Cardiac muscle cell (in vitro differentiated cells and primary cell): Measurements from ENCODE around the gene YES1. TPM values are rescaled to one million over a fixed set of nuclear protein-coding genes. Genes with fewer than 3 reads are reported as not detected.

Experiments
- DNase-seq, 2 donors: peaks; one replicate each; pipeline versions ENCODE4 v3.0.0 to v3.0.0-alpha.2; 2010 to 2017; ENCODE audit warnings: low read depth in 1 of 2, low spot score in 1 of 2
- H3K27ac ChIP-seq: fragments of 200-600 bp; sonication (generic); 2 replicates; pipeline ENCODE4 v1.5.1; 2016
- H3K27me3 ChIP-seq: fragments of 200-600 bp; sonication (generic); 2 replicates; pipeline ENCODE4 v1.6.0; 2016; ENCODE audit warnings: control low read depth
- H3K36me3 ChIP-seq: fragments of 200-600 bp; sonication (generic); 2 replicates; pipeline ENCODE4 v1.5.1; 2016; ENCODE audit warnings: control low read depth
- H3K4me1 ChIP-seq: fragments of 200-600 bp; sonication (generic); 2 replicates; pipeline ENCODE4 v1.8.1; 2017; ENCODE audit warnings: low read depth, mild to moderate bottlenecking, mixed run types
- H3K4me3 ChIP-seq: fragments of 200-600 bp; sonication (generic); 2 replicates; pipeline ENCODE4 v1.5.1; 2016; ENCODE audit warnings: mild to moderate bottlenecking
- H3K9me3 ChIP-seq: fragments of 200-600 bp; sonication (generic); 2 replicates; pipeline ENCODE4 v1.5.1; 2017; ENCODE audit warnings: low read depth, mild to moderate bottlenecking, control low read depth
- polyA plus RNA-seq: library from polyadenylated mRNA; unstranded; fragments of >200 nt; fragmentation: Nextera tagmentation; extraction: Ambion mirVana; gene quantifications from 2 replicates; pipeline ENCODE4 v1.2.1, GENCODE V29; 2016
- total RNA-seq: library from RNA; depleted of rRNA; stranded (reverse); fragments of >200 nt; gene quantifications from 2 replicates; pipeline ENCODE4 v1.2.3, GENCODE V29; 2016
- TF ChIP-seq, protein P1 (sequence below): IDR thresholded peaks from 2 replicates; pipeline ENCODE4 v1.5.1; 2012; ENCODE audit warnings: low read depth, mild to moderate bottlenecking, low read length

Gene YES1
- total and polyA plus RNA-seq, 2 experiments from 2014 or later = 18.5 to 96.0 TPM

DNA sequence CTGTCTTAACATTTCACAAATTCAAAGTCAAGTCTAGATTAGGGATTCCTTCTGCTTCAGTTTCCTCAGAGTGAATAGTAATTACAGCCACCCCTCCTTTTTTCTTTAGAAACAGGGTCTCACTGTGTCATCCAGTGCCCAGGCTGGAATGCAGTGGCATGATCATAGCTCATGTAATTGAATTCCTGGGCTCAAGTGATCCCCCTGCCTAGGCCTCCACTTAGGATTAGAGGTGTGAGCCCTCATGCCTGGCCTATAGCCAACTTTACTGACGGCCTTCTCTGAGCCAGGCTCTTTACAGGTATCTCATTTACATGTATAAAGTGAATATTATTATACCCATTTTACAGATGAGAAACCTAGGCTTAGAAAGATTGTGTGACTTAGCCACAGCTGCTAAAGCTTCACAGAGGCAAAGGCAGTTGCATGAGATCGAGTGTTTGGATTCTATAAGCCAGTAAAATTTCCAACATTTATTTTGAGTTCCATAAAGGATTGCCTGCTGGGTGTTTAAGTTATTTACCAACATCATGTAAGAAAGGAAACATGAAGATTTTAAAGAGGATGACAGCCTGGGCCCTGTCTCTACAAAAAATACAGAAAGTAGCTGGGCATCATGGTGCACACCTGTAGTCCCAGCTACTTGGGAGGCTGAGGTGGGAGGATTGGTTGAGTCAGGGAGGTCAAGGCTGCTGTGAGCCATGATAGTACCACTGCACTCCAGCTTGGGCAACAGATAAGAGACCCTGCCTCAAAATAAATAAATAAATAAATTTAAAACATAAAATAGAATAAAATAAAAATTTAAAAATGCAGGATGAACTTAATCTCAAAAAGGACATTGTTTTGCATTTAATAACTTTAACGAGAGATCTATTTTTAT, 101.4 kb downstream of the YES1 start:
- peak overlapping the region; percentile 78 for H3K4me3 ChIP-seq
- TF ChIP-seq, protein P1, sequence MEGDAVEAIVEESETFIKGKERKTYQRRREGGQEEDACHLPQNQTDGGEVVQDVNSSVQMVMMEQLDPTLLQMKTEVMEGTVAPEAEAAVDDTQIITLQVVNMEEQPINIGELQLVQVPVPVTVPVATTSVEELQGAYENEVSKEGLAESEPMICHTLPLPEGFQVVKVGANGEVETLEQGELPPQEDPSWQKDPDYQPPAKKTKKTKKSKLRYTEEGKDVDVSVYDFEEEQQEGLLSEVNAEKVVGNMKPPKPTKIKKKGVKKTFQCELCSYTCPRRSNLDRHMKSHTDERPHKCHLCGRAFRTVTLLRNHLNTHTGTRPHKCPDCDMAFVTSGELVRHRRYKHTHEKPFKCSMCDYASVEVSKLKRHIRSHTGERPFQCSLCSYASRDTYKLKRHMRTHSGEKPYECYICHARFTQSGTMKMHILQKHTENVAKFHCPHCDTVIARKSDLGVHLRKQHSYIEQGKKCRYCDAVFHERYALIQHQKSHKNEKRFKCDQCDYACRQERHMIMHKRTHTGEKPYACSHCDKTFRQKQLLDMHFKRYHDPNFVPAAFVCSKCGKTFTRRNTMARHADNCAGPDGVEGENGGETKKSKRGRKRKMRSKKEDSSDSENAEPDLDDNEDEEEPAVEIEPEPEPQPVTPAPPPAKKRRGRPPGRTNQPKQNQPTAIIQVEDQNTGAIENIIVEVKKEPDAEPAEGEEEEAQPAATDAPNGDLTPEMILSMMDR = no peak

DNA sequence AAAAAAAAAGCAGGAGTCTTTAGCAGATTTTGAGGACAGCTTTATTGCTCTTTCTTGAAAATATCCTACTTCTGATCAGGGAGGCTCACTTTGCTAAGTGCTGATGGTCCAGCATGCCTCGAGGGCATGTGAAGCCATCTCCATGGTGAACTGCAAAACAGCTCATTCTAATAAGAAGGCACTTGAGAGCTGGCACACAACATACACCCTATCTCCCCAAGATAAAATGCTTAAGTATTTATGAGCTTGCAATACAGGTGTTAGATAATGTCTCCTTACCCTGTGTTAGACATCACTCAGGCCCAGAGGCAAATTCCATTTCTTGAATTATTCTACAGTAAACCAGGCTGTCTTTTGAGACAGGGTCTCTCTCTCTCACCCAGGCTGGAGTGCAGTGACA, 102.3 kb downstream of the YES1 start:
- Histone ChIP-seq H3K4me3 (no peak overlapping the region), H3K27me3 (no peaks in the 10 kb centered on the region), H3K27ac (peak overlapping the region; percentile 25), H3K4me1 (peaks cover 5% of the 10 kb centered on the region), H3K36me3 (peaks cover 4% of the 10 kb centered on the region), H3K9me3 (no peaks in the 10 kb centered on the region)
- TF ChIP-seq, protein P1 = no peak
- DNase-seq = no peak

More for the DNA sequence above, 101.4 kb downstream of the YES1 start:
- H3K27ac ChIP-seq = peak overlapping the region; percentile 25
- peak in 1 of 2 donors; percentile 62 for DNase-seq
- H3K36me3 ChIP-seq = no peaks in the 10 kb centered on the region
- H3K27me3 ChIP-seq = no peaks in the 10 kb centered on the region
- no peaks in the 10 kb centered on the region for H3K9me3 ChIP-seq
- peaks cover 5% of the 10 kb centered on the region for H3K4me1 ChIP-seq

DNA sequence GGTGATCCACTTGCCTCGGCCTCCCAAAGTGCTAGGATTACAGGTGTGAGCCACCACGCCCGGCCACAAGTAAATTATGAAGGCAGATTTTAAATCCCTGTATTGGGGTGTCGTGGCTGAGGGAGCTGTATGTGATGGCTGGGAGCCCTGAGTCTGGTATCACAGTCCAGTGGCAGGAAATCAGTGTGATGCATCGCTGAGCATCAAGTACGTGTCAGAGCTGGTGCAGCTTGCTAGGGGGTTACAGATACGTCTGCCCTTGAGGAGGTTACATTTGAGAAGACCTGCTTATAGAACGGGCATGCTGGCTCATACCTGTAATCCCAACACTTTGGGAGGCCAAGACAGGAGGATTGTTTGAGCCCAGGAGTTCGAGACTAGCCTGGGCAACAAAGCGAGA, 103.9 kb downstream of the YES1 start:
- peaks cover 4% of the 10 kb centered on the region for H3K36me3 ChIP-seq
- H3K4me3 ChIP-seq = no peak overlapping the region

GRCh38 chr18:706405-706804, 105.6 kb downstream of the YES1 start:
- Histone ChIP-seq H3K36me3 (peaks cover 4% of the 10 kb centered on the region), H3K27ac (peak overlapping the region; percentile 39), H3K9me3 (no peaks in the 10 kb centered on the region), H3K4me3 (no peak overlapping the region), H3K27me3 (no peaks in the 10 kb centered on the region), H3K4me1 (peaks cover 5% of the 10 kb centered on the region)
- no peak for DNase-seq
- TF ChIP-seq, protein P1 = no peak

More for the DNA sequence above, 103.9 kb downstream of the YES1 start:
- no peak overlapping the region for H3K27ac ChIP-seq
- no peak for DNase-seq
- no peaks in the 10 kb centered on the region for H3K9me3 ChIP-seq
- H3K27me3 ChIP-seq = no peaks in the 10 kb centered on the region
- TF ChIP-seq, protein P1 = no peak
- peaks cover 5% of the 10 kb centered on the region for H3K4me1 ChIP-seq

DNA sequence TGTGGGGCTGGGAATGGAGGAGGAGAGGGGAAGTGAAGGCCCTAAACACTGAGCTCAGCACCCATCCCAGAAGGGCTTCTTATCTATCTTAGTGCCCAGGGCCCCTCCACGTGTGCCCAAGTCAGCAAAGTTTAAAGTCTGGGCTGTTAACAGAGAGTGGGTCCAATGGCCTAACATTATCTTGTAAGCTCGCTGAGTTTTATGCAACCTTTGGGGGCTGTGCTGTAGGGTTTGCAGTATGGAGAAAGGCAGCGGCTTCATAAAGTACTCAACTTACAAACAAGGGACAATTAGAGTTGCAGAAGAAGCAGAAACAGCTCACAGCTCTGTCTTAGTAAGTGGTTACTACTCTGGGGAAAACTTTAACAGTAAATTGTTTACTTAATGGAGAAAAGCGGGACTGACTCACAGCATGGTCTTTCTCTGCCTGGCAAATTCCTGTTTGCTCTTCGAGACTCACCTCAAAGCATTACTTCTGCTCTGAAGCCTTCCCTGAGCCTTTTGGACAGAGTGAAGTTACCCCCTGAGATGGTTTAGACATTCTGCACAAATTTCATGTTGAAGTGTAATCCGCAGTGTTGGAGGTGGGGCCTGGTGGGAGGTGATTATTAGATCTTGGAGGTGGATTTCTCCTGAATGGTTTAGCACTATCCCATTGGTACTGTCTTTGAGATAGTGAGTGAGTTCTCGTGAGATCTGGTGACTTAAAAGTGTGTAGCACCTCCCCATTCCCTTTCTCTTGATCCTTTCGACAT, 108.7 kb downstream of the YES1 start:
- no peak overlapping the region for H3K4me3 ChIP-seq
- H3K9me3 ChIP-seq = no peaks in the 10 kb centered on the region
- H3K27ac ChIP-seq = peak overlapping the region; percentile 24
- no peaks in the 10 kb centered on the region for H3K4me1 ChIP-seq
- peak in 1 of 2 donors; percentile 33 for DNase-seq
- H3K27me3 ChIP-seq = no peaks in the 10 kb centered on the region
- TF ChIP-seq, protein P1 = no peak
- peaks cover 4% of the 10 kb centered on the region for H3K36me3 ChIP-seq
